Stimulated activated CD4-positive, alpha-beta T cell treated with anti-CD3 and anti-CD28 coated beads, TNF-alpha, amount 100 ng/mL, for 24 hours (primary cell): ENCODE measurements around the gene IRGC.

Experiments
- DNase-seq, 3 experiments: peaks; one replicate each; pipeline ENCODE4 v3.0.0-alpha.2; 2020; ENCODE audit warnings: low read depth in 3 of 3

The IRGC gene

DNA sequence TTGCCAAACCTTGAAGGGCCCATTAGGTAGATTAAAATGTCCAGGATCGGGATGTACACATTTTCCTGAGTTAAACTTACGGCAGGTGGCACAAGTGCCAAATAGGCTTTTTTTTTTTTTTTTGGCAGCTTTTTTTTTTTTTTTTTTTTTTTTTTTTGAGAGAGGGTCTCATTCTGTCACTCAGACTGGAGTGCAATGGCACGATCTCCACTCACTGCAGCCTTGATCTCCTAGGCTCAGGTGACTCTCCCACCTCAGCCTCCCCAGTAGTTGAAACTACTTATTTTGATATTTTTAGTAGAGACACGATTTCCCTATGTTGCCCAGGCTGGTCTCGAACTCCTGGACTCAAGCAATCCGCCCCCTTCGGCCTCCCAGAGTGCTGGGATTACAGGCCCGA lies 9.0 kb downstream of the IRGC start:
- no peak for DNase-seq

DNA sequence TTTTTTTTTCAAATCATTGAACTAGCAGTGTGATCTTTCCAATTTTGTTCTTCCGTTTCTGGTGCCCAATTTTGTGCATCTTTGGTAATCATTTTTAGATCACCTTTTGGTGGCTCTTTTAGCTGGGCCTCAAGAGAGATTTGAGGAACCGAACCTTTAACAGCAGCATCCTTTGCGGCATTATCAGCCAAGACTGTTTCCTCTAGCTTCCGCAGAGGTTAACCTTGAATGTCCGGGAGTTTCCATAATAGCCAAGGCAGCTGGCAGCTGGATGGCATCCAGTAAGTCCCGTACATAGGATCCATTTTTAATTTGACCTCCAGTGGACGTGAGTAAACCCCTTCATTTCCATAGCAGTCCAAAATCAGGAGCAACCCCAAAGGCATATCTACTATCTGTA lies 9.6 kb downstream of the IRGC start:
- no peak for DNase-seq

DNA sequence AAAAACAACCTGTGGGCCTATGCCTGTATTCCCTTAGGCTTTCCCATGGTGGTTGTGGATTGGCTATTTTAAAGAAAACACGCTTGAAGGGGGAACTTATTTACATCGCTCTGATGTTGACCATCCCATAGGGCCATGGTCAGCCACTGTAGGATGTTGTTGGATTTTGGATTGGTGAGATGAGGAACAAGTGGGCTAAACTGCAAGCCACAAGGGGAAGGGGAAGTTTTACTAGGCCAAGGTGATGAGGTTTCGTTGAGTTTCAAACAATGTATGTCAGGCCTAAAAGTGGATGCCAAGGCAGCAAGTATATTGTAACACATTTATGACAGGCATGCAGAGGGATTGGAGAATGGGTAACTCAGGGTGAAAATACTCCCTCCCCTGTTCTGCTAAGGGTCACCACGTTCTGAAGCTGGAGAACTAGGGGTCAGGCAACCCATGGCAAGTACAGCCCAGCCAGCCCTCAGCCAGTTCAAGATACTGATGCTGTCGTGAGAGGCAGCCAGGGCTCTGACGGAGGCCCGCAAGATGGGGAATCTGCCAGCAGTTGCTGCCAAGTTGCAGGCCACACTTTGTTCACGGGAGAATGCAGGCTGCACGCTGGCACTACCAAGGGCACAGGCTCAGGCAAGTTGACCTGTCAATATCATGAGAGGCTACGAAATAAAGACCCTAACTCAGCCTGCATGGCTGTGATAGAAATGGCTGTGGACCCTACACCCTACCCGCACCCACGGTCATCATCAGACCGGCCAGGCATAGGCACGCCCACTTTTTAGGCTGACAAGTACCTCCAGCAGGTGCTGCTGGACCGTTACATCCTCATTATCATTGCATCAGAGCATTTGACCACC lies 11.1 kb downstream of the IRGC start:
- no peak for DNase-seq

DNA sequence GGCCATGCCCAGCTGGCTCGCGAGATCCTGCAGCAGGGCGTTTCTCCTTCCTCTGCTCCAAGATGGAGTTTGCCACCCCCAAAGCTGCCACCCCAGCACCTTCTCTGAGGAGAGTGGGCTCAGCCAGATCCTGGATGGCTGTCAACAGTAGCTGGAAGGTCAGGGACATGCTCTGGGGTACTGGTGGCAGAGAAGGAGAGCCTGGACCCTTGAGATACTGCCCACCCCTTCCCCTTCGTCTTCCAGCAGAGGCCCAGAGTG lies 11.6 kb downstream of the IRGC start:
- DNase-seq, result no peak

DNA sequence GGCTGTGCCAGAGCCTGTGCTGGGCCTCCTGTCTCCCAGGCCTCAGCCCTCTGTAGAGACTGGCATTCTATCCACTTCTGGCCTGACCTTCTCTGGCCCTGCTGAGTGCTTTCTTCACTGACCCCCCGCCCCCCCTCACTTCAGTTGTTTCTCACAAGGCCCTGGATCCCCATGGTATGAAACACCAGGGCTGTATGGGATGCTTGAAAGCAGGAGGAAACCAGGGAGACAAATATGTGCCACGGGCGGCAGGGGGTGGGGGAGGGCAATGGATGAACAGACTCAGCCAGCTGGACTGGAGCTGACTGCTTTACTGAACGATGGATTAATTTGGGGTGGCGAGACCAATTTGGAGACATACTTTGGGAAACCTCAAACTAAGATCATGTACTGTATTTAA lies 14.0 kb downstream of the IRGC start:
- no peak for DNase-seq

DNA sequence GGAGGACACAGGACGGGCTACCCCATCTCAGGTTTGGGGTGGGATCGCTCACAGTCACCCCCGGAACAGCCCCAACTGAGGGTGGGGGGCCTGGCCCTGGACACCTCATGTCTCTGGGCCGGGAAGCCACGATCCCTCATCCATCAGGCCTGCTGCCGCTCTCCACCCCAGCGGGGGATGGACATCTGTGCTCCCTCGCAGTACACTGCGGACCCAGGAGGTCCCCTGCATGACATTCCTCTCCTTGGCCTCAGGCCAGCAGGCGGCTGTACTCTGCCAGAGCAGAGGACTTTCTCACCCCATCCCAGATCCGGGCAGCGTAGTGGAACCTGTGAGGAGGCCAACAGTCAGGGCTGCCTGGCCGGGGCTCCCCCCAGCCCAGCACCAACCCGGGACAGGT lies 15.5 kb downstream of the IRGC start:
- DNase-seq, result no peak

DNA sequence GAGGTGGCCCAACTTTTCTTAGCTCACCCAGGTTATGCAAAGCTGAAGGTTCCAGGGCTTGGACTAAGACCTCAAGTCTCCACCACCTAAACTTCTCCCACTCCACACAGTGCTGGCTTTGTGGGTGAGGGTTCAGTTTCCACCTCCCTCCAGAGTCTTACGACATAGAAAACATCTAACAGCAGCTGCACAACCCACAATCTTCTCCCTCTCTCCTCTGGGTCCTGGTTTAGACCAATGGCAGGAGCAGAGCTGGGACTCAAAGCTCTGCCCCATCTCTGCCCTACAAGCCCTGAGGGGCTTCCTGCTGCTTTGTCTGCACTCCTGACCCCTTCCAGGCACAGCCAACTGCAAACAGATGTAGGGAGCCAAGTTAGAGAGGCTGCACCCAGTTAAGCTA lies 16.0 kb downstream of the IRGC start:
- DNase-seq, result no peak

DNA sequence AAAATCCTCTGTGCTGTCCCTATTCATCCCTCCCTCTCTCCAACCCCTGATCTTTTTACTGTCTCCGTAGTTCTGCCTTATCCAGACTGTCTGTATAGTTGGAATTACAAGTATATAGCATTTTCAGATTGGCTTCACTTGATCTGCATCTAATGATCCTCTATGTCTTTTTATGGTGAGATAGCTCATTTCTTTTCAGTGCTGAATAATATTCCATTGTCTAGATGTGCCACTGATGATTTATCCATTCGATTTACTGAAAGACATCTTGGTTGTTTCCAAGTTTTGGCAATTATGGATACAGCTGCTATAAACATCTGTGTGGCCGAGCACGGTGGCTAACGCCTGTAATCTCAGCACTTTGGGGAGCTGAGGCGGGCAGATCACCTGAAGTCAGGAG lies 19.1 kb downstream of the IRGC start:
- DNase-seq, result no peak

DNA sequence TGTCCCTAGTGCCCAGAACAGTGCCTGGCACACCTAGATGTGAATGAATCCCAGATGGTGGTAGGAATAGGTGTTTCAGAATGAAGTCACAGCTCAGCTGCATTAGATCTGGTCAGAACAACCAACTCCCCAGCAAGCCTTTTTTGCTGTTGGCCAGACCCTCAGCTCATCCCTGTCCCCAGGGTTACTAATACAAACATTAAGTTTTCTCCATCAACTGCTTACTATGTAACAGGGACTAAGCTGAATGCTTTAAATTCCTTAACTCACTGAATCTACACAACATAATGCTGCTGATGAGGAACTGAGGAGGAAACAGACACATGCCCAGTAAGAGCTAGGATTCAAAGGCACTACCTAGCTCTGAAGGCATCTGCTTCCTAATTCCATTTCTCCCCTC lies 20.1 kb downstream of the IRGC start:
- no peak for DNase-seq

DNA sequence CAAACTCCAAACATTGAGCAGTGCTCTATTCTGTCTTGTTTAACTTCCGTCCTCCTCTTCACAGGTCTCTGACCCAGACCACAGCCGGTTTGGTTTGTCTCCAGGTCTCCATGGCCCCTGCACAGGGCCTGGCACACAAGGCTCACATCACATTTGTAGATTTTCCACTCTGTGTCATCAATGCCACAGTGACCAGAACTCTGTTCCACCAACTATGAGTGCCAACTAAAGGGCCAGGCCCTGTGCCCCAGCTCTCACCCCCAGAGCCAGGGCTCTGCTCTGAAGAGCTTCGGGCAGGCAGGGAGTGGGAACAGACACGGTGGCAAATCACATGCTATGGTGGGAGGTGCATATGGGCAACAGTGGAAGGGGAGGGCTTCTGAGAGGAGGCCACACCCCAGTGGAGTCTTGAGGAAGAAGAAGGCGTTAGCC lies 22.9 kb downstream of the IRGC start:
- DNase-seq, result no peak

DNA sequence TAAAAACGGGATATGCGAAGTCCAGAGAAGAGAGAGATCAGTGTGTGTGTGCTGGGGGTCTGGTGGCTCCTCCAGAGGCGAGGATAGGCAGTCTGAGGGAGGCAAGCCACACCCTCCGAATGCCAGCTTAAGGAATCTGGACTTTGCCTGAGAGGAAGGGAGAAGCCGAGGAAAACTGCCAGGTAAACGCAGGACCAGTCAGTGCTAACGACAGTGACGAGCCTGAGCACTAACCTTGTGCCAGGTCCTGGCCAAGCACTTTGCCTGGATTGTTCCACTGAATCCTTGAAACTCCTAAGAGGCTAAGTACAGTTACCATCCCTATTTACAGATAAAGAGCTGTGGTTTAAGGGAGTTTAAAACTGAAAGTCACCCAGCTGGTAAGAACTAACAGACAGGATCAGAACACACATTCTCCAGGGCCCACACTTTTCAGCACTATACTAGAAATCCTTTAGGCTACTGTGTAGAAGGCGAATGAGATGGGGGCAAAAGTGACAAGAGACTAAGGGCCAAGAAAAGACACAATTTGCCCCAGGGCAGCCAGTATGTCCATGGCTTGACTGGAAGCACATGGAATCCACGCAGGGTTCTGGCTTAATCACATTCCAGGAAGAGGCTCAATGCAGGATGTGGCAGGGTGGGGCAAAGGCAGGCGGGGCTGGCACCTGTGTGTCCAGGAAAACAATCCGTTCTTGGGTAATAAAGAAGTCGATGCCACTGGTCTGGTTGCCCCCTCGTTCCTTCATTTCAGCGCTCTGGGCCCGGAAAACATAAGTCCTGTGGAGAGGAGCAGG lies 23.8 kb downstream of the IRGC start:
- no peak for DNase-seq

DNA sequence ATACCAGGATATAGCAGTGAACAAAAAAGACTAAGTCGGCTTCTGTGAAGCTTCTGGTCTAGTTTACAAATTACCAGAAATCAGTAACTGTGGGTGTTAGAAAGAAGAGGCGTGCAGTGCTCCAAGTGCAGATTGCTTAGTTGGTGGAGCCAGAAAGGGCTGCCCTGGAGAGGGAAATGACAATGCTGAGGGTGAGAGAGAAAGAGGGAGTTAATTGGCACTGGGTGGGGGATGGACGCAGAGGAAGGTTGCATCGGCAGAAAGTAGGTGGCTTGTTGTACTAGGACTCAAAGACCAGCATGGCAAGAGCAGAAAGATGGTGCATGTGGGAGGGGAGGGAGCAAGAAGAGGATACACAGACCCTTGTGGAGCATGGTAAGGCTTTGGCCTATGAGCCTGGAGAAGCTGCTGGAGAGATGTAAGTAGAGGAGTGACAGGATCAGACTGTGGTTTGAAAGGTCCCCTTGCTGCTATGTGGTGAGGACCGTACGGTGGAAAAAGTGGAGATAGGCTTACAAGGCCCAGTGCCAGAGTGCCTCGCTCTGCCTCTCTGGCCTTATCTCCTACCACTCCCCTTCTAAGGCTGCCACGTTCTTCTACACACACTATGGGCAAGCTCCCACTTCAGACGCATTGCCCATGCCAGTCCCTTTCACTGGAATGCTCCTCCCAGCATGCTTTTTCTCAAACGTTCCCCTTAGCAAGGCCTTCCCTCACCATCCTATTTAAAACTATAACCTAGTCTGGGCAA lies 25.4 kb downstream of the IRGC start:
- no peak for DNase-seq

DNA sequence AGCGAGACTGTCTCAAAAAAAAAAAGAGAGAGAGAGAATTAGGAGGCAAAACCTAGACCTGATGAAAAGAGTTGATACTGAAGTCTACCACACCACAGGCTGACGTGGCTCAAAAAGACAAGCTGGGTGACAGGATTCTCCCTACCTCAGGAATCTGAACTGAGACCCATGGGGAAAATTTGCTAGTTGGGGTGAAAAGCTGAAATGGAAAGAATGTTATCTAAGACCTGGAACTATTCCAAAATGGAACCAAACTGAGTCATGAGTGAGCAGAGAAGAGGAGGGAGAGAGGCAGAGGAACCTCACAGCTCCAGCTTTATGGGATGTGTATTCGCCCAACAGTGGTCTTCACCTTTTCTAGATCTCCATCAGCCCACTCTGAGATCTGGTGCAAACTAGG lies 27.2 kb downstream of the IRGC start:
- no peak for DNase-seq

DNA sequence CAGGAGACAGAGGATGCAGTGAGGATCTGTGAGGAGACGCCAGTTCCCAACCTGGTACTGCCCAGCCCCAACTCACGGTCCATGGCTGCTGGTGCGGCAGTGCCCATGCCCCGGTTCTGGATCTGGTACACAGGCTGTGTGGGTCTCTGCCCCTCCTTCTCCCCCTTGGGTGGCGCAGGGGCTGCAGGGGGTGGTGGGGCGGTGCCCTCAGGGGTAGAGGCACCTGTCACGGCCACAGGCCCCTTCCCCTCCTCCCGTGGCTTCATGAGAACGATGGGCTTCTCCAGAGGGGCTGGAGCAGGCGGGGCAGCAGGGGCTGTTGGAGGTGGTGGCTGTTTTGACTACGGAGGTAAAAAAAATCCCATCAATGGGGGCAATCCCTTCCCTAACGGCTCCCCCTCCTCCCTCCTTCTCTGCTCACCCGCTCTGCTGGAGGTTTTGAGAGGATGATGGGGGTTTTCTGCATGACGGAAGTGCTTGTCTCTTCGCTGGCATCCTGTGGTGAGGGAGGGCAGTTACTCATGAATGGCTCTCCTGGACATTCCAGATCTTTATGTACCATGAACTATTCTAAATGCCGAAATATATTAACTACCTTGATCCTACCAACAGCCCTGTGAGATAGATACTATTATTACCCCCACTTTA lies 31.8 kb downstream of the IRGC start:
- DNase-seq, result no peak

DNA sequence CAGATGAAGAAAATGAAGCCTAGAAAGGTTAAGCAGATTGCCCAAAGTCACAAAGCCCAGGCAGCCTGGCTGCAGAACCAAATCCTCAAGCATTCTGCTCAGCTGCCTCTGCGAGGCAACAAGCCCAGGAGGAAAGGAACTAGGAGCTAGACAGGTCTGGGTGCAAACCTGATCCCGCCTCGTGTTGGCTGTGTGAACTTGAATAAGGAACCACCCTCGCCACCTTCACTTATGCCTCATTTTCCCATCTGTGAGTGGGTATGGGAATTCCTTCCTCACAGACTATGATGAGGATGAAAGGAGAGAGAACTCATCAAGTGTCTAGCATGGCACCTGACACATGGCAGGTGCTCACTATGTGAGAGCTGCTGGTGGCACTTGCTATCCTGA lies 32.3 kb downstream of the IRGC start:
- no peak for DNase-seq

DNA sequence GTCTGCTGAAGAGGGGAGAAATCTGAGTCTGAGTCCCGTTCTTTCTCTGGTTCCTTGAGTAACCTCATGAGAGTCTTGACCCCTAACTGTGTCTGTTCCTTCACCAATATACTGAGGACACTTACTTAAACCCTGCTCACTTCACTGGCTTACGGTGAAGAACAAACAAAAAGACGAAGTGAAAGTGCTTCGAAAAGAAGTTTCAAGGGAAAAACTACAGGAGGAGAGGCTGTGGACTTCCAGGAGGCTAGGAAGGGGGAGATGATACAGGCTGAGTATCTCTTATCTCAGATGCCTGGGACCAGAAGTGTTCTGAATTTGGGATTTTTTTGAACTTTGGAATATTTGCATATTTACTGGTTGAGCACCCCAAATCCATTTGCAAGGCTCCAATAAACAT lies 32.8 kb downstream of the IRGC start:
- no peak for DNase-seq

DNA sequence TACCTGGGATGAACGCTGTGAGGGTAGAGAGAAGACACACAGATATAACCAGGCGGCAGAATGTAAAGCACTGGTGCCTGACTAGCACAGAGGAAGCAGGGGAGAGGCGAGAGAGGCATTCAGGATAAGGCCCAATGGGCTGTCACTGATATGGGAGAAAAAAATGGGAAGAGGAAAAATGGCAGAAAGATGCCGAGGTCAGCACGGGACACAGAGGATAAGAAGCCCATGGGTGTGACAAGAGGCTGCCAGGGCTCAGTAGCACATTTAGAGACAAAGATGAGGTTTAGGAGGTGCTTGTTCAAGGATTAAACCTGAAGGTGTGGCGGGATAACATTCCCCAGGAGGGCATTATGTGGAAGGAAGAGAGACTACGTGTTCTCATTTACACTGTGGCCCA lies 33.3 kb downstream of the IRGC start:
- DNase-seq, result no peak

DNA sequence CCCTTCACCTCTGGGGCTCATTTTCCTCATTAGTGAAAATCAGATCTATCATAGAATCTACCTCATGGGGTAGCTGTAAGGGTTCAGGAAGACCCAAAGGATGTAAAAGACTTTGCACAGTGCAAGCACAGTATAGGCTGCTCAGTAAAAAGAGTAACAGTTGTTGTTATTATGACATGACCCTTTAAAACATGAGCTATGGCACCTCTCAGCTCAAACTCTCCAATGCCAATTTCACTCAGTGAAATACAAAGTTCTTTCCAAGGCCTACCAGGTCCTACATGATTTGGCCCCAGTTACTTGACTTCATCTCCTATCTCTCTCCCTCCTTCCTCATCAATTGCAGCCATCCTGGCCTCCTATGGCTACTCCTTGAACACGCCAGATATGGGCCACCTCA lies 34.0 kb downstream of the IRGC start:
- DNase-seq, result no peak

DNA sequence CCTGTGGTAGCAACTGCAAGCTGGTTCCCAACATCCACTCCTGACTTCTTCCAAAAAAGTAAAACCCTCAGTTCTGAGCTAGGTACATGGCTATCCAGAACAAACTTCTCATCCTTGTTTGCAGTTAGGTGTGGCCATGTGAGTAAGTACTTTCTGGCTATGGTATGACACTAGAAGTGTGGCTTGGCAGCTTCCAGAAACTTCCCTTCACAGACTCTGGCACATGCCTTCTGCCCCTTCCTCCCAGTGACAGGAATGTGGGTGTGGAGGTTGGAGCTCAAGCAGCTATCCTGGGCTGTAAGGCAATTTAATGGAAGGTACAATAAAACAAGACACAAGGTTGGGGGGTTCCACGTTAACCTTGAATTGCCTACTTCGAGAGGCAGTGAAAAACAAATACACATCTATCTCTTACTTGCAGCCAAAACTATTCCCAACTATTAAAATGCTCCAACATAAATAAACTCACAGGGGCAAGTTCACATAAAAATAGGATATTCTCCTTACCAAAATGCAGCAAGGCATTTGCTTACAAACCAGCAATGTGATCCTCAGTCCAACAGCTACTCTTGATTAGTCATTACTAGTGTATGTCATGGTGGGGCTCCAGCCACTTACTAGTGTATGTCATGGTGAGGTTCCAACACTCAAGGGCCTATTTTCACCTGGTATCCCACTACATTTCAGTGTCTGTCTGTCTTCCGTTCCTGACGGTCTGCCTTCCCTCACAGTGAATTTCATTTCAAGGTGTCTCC lies 35.8 kb downstream of the IRGC start:
- no peak for DNase-seq

DNA sequence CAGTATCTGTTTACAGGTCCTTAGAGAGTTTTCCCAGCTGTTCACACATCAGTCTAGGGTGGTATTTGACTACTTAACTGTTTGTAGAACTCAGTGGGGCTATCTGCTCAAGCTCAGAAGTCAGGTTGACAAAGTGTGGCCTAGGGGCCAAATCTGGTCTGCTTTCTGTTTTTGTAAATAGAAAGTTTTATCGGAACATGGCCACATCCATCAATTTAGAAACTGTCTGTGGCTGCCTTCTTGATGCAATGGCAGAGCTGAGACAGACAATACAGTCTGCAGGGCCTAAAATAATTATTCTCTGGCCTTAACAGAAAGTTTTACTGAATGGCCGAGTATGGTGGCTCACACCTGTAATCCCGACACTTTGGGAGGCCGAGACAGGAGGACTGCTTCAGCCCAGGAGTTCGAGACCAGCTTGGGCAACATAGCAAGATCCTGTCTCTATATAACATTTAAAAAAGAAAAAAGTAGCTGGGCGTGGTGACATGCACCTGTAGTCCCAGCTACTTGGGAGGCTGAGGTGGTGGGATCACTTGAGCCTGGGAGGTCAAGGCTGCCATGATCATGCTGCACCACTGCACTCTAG lies 36.5 kb downstream of the IRGC start:
- DNase-seq, result no peak

DNA sequence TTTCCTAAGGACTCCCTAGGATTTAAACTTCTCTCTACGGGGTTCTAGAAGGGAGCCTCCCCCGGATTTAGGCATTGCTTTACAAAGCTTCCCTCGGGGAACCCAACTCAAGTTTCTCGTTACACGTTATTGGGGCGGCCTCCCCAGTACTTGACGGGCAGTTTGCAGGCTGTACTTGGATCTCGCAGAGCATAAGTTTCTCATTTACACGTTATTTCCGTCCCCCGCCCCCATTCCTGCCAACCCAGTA lies 38.3 kb downstream of the IRGC start:
- peak in 1 of 3 experiments; percentile 73 for DNase-seq
